ENCODE data around the gene SPECC1. TPM values are rescaled to one million over a fixed set of nuclear protein-coding genes. Genes with fewer than 3 reads are reported as not detected.

The SPECC1 gene
- total RNA-seq, 4 donors from 2014 or later: 9.8 to 24.2 (median 11.7) TPM

DNA sequence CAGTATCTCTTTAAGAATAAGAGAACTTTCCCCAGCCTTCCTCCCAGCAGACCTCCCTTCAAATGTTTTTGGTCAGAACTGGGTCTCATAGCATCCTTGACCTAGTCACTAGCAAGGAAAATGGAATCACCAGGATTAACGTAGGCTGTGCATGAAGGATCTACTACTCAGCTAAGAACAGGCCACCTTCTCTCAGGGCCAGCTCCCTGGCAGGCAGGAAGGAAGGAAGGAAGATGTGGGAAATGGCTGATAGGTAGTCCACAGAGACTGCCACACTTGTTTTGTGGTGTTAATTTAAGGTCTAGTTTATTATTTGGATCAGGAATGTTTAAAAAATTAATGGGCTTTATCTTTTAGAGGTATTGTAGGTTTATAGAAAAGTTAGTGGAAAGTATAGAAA is 136.4 kb downstream of the SPECC1 start:
- no peak for TF ChIP-seq POLR2A (IDR thresholded peaks at IDR 0.05)
- TF ChIP-seq, protein P1, sequence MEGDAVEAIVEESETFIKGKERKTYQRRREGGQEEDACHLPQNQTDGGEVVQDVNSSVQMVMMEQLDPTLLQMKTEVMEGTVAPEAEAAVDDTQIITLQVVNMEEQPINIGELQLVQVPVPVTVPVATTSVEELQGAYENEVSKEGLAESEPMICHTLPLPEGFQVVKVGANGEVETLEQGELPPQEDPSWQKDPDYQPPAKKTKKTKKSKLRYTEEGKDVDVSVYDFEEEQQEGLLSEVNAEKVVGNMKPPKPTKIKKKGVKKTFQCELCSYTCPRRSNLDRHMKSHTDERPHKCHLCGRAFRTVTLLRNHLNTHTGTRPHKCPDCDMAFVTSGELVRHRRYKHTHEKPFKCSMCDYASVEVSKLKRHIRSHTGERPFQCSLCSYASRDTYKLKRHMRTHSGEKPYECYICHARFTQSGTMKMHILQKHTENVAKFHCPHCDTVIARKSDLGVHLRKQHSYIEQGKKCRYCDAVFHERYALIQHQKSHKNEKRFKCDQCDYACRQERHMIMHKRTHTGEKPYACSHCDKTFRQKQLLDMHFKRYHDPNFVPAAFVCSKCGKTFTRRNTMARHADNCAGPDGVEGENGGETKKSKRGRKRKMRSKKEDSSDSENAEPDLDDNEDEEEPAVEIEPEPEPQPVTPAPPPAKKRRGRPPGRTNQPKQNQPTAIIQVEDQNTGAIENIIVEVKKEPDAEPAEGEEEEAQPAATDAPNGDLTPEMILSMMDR (IDR thresholded peaks at IDR 0.05): no peak
- intact Hi-C loops (cut with DNase I; ENCODE audit: low total_unique reads): no loop called here
- peak in 1 of 2 donors; percentile 21 for DNase-seq (ENCODE audit: low spot score in 2 of 2)
- WGBS, 2 donors: 79% methylated on average over 1 of the region's 1 CpG
- no peak overlapping the region for H3K4me3 ChIP-seq (ENCODE audit: low read depth, poor library complexity, severe bottlenecking)

DNA sequence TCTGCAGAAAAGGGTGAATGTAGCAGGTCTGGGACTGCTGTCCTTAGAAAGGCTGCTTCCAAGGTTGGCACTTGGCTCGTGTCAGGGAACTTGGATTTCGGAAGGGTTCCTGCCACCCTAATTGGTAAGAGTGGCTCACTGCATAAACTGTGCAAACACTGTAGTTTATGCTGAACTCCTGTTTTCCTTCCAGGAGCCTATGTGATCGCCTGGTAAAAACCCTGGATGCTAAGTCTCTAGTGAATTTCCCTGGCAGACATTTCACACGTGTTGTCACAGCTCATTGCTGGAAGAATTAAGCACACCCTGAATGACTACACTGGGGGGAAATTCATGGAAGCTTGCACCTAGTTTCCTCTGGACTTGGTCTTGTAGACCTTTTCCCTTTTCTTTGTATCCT is 140.1 kb downstream of the SPECC1 start:
- intact Hi-C loops (cut with DNase I; ENCODE audit: low total_unique reads): no loop called here
- 41 to 52% methylated on average over 4 of the region's 4 CpGs for WGBS, 2 donors
- peak in 1 of 2 donors; percentile 32 for DNase-seq (ENCODE audit: low spot score in 2 of 2)

DNA sequence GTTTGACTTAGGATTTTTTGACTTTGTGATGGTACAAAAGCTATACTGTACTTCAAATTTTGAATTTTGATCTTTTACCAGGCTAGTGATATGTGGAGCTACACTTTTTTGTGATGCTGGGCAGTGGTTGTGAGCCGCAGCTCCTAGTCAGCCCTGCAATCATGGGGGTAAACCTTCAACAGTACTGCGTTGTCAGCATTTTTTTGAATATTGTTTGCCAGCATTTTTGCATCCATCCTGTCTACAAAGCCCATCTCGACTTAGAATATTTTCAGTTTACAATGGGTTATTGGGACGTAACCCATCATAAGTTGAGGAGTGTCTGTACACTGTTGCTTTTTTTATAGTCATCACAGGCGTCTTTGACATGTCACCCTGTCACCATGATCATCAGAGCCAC is 142.0 kb downstream of the SPECC1 start:
- no peak for TF ChIP-seq POLR2A (IDR thresholded peaks at IDR 0.05)
- TF ChIP-seq, protein P1 (IDR thresholded peaks at IDR 0.05): no peak
- DNase-seq (ENCODE audit: low spot score in 2 of 2): no peak
- WGBS, 2 donors: 91 to 94% methylated on average over 5 of the region's 5 CpGs
- no peak overlapping the region for H3K4me3 ChIP-seq (ENCODE audit: low read depth, poor library complexity, severe bottlenecking)
- intact Hi-C loops (cut with DNase I; ENCODE audit: low total_unique reads): no loop called here

More for the DNA sequence above, 140.1 kb downstream of the SPECC1 start:
- TF ChIP-seq, protein P1 (IDR thresholded peaks at IDR 0.05): no peak
- TF ChIP-seq POLR2A (IDR thresholded peaks at IDR 0.05): no peak
- no peak overlapping the region for H3K4me3 ChIP-seq (ENCODE audit: low read depth, poor library complexity, severe bottlenecking)

GRCh38 chr17:20153231-20153630 is 144.1 kb downstream of the SPECC1 start:
- DNase-seq (ENCODE audit: low spot score in 2 of 2): peak in 1 of 2 donors; percentile 6
- intact Hi-C loops (cut with DNase I; ENCODE audit: low total_unique reads): no loop called here
- H3K4me3 ChIP-seq (ENCODE audit: low read depth, poor library complexity, severe bottlenecking): no peak overlapping the region
- WGBS, 2 donors: 90 to 99% methylated on average over 2 of the region's 2 CpGs
- TF ChIP-seq POLR2A (IDR thresholded peaks at IDR 0.05): no peak
- TF ChIP-seq, protein P1 (IDR thresholded peaks at IDR 0.05): no peak

DNA sequence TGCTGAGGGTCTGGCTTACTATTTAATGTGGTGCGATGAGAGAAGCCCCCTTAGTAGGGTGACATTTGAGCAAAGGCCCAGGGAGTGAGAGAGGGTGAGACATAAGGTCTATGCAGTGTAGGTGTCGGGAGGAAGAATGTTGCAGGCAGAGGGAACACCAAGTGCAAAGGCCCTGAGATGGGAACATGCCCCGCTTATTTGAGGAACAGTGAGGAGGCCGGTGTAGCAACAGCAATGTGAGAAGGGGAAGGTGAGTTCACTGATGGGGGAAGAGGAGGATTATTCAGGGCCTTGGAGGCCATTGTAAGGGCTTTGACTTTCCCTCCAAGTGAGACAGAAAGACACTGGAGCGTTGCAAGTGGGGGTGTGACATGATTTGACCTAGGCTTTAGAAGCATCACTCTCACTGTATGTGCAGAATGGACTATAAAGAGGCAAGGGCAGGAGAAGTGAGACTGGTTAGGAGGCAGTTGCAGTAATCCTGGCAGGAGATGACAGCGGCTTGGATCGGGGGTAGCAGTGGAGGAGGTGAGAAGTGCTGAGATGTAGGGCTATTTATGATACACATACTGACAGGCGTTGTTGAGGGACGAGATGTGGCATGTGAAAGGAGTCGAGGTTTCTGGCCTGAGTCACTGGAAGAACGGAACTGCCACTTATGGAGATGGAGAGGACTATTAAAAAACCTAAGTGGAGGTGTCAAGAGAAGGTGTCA is 145.3 kb downstream of the SPECC1 start:
- 85 to 88% methylated on average over 11 of the region's 11 CpGs for WGBS, 2 donors
- no peak for TF ChIP-seq POLR2A (IDR thresholded peaks at IDR 0.05)
- TF ChIP-seq, protein P1 (IDR thresholded peaks at IDR 0.05): no peak
- DNase-seq (ENCODE audit: low spot score in 2 of 2): peak in 1 of 2 donors; percentile 77
- H3K4me3 ChIP-seq (ENCODE audit: low read depth, poor library complexity, severe bottlenecking): no peak overlapping the region
- intact Hi-C loops (cut with DNase I; ENCODE audit: low total_unique reads): no loop called here

All from lower leg skin (tissue), 4 donors.